Thoracic aorta (tissue), 2 donors: Measurements from ENCODE around the gene GTF2I. TPM values are rescaled to one million over a fixed set of nuclear protein-coding genes. Genes with fewer than 3 reads are reported as not detected.
"Not testable (repeated sequence)": the region's sequence is repeated elsewhere in the genome, so short reads cannot be mapped to it uniquely, and the experiment has no call there.

ENCODE experiments used
- ATAC-seq: fragments of 150-250 bp; one replicate; pipeline ENCODE4 v1.8.0; 2017; ENCODE audit warnings: low read depth; ENCODE audit not compliant: insufficient number of reproducible peaks, low FRiP score
- DNase-seq: peaks from one replicate; pipeline ENCODE4 v3.0.0-alpha.2; 2020; ENCODE audit warnings: low spot score
- H3K27ac ChIP-seq, 2 donors: fragments of 200-600 bp; sonication (generic); 1 replicate in 1 of 2; 2 replicates in 1 of 2; pipeline ENCODE4 v1.5.1; 2016; ENCODE audit warnings: mild to moderate bottlenecking in 2 of 2, moderate library complexity in 2 of 2
- H3K27me3 ChIP-seq: fragments of 200-600 bp; sonication (generic); replicated peaks from 2 replicates; pipeline ENCODE4 v1.6.0; 2016; ENCODE audit warnings: mild to moderate bottlenecking; ENCODE audit not compliant: insufficient read depth
- H3K36me3 ChIP-seq: fragments of 200-600 bp; sonication (generic); one replicate; pipeline ENCODE4 v1.5.1; 2016
- H3K4me1 ChIP-seq, 2 donors: fragments of 200-600 bp; sonication (generic); 1 replicate in 1 of 2; 2 replicates in 1 of 2; pipeline versions ENCODE4 v1.5.1 to v1.6.0; 2016; ENCODE audit warnings: low read depth in 2 of 2, mild to moderate bottlenecking in 1 of 2; ENCODE audit not compliant: control insufficient read depth in 1 of 2
- H3K4me3 ChIP-seq: fragments of 200-600 bp; sonication (generic); 2 replicates; pipeline ENCODE4 v1.5.1; 2016; ENCODE audit warnings: mild to moderate bottlenecking
- H3K9me3 ChIP-seq: fragments of 200-600 bp; sonication (generic); 2 replicates; pipeline ENCODE4 v1.5.1; 2016
- total RNA-seq, 2 donors: library from RNA; depleted of rRNA; stranded (reverse); fragments of >200 nt; gene quantifications; one replicate each; pipeline versions ENCODE4 v1.1.0 to v1.2.3, GENCODE V29; 2016
- TF ChIP-seq, protein P1 (sequence below): fragments of 200-600 bp; sonication (generic); IDR thresholded peaks from one replicate; pipeline ENCODE4 v1.5.1; 2019; ENCODE audit warnings: antibody characterized with exemption

Gene GTF2I
- total RNA-seq, 2 donors from 2014 or later = 107 to 157 TPM

DNA sequence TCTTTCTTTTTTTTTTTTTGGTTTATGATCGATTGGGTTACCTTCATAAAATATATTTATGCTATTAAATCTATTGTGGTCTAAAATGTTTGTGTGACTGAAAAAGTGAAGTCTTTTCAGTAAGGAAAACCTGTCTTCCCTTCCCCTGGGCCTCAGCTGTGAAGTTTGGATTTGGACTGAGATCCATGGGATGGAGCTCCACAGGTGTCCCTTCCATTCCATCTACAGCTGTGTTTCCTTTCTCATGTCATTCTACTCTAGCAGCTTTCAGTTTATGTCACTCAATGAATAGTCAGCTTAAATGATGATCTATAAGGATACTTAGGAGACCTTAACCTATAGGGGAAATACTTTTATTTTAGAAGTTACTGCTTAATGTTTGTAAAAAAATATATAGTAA is 68.3 kb downstream of the GTF2I start:
- Histone ChIP-seq H3K4me1 (no peaks in the 10 kb centered on the region), H3K36me3 (peaks cover 13% of the 10 kb centered on the region), H3K27ac (no peak overlapping the region), H3K4me3 (no peak overlapping the region), H3K9me3 (no peaks in the 10 kb centered on the region), H3K27me3 (no peaks in the 10 kb centered on the region)
- TF ChIP-seq, protein P1, sequence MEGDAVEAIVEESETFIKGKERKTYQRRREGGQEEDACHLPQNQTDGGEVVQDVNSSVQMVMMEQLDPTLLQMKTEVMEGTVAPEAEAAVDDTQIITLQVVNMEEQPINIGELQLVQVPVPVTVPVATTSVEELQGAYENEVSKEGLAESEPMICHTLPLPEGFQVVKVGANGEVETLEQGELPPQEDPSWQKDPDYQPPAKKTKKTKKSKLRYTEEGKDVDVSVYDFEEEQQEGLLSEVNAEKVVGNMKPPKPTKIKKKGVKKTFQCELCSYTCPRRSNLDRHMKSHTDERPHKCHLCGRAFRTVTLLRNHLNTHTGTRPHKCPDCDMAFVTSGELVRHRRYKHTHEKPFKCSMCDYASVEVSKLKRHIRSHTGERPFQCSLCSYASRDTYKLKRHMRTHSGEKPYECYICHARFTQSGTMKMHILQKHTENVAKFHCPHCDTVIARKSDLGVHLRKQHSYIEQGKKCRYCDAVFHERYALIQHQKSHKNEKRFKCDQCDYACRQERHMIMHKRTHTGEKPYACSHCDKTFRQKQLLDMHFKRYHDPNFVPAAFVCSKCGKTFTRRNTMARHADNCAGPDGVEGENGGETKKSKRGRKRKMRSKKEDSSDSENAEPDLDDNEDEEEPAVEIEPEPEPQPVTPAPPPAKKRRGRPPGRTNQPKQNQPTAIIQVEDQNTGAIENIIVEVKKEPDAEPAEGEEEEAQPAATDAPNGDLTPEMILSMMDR = no peak
- ATAC-seq (no peak), DNase-seq (no peak)

DNA sequence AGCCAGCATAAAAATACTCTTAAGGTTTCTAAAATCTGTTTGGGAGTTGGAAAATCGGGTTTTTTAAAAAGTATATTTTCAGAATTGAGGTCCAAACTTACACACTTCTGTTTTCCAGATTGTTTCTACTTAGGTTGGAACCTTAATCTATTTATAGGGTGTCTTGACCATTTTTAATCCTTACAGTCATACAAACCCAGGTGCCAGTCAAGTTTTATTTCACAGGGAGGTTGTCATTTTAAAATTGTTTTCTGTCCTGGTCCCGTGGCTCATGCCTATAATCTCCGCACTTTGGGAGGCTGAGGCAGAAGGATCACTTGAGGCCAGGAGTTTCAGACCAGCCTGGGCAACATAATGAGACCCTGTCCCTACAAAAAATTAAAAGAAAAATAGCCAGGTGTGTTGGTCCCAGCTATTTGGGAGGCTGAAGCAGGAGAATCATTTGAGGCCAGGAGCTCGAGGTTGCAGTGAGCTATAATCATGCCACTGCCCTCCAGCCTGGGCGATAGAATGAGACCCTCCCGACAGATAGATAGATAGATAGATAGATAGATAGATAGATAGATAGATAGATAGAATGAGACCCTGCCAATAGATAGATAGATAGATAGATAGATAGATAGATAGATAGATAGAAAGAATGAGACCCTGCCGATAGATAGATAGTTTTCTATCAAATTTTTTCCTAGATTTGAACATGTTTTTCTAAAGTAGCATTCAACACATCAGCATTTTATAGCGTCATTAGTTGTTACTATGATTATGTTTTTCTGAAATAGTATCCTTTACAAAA is 69.0 kb downstream of the GTF2I start:
- no peak for ATAC-seq
- H3K36me3 ChIP-seq = peaks cover 10% of the 10 kb centered on the region

DNA sequence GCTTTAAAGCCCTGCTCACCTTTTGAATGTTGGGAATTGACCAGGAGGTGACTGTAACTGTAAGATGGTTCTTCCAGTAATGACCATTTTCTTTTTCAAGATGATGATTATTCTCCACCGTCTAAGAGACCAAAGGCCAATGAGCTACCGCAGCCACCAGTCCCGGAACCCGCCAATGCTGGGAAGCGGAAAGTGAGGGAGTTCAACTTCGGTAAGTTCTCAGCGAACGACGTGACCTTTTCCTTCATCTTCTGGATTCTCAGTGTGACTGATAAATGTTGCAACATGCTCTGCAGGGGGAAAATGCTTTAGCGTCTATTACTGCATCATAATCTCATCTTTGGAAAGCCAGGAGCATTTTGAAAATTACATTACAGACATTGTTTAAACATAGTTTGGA is 71.2 kb downstream of the GTF2I start:
- not testable (repeated sequence) for H3K36me3 ChIP-seq, H3K4me3 ChIP-seq, ATAC-seq, H3K9me3 ChIP-seq, H3K27me3 ChIP-seq, DNase-seq, H3K27ac ChIP-seq, H3K4me1 ChIP-seq

More for the DNA sequence above, 69.0 kb downstream of the GTF2I start:
- H3K27me3 ChIP-seq = no peaks in the 10 kb centered on the region
- H3K9me3 ChIP-seq = no peaks in the 10 kb centered on the region
- no peak for DNase-seq
- H3K27ac ChIP-seq = no peak overlapping the region
- TF ChIP-seq, protein P1 = no peak
- no peaks in the 10 kb centered on the region for H3K4me1 ChIP-seq
- no peak overlapping the region for H3K4me3 ChIP-seq

DNA sequence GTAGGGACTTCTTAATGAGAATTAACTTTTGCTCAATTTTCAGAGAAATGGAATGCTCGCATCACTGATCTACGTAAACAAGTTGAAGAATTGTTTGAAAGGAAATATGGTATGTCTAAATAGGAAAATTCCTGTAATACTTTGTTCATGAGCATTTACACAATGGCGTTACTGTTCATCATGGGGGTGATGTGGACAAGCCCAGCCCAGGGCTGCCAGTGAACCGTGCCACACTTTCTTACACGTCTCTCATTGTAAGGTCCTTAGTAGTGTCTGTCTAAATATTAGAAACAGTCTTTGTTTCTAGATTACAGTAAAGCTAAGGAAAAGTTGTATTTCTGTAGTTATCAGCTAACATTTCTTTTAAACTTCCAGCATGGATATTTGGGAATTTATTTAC is 72.7 kb downstream of the GTF2I start:
- H3K27ac ChIP-seq, H3K4me3 ChIP-seq, ATAC-seq, DNase-seq, H3K9me3 ChIP-seq, H3K4me1 ChIP-seq, H3K36me3 ChIP-seq, H3K27me3 ChIP-seq: not testable (repeated sequence)

DNA sequence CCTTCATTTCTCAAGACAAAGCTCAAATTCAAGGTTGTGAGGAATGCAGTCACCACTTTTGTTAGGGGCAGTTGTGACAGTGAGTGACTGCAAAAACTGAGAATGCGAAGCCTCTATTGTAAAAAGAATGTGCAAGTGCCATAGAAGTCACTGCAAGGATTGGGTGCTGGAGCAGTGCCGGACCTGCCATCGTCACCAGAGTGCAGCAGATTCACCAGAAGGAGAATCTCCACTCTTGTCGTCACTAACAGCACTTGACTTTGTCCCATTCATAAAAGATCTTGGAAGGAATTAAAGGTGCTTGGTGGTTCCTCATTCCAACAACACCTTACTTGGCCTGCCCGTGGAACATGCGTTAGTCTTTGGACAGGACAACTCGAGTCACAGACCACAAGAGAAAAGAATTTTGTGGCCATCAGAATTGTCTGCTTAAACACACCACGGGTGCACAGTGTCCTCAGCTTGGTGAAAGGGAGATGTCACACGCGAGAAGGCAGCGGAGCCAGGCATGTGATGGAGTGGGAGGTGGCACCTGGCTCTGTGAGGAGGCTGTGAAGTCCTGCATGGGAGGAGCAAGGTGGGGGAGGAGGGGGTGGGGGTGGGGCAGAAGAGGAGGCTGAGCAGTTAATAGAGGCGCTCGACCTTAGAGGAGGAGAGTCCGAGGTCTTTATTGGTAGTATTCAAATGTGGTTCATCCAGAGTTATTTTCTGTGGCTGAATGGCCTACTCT is 82.6 kb downstream of the GTF2I start:
- not testable (repeated sequence) for H3K27me3 ChIP-seq, H3K9me3 ChIP-seq, DNase-seq

DNA sequence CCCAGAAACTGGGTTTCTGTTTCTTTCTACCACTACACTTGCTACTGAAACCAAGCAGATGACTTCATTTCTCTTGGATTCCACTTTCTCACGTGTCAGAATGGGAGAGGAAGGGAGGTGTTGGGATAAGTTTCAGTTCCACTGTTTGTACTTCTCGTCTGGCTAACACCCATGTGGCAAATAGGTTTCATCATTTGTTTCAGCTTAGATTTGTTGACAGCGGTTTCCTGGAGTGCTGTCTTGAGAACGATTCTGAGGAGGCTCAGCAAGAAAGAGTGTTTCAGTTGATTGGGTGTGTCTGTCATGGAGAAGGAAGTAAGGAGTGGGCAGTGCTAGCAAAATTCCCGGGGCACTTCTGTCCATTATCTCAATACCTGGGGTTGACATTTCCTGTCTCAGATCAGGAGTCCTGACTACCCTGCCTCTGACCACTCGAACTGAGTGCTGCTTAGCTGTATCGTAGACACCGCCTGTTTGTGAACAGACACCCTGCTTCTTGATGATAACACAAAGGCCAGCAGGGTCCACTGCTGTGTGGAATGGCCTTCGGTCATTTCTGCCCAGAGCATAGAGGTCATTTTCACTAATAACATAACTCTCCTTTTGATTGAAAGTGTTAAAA is 86.5 kb downstream of the GTF2I start:
- not testable (repeated sequence) for H3K9me3 ChIP-seq, H3K36me3 ChIP-seq, ATAC-seq, H3K27ac ChIP-seq, H3K4me1 ChIP-seq, H3K27me3 ChIP-seq, H3K4me3 ChIP-seq, DNase-seq

More for the DNA sequence above, 82.6 kb downstream of the GTF2I start:
- not testable (repeated sequence) for H3K27ac ChIP-seq, ATAC-seq, H3K36me3 ChIP-seq, H3K4me3 ChIP-seq, H3K4me1 ChIP-seq

DNA sequence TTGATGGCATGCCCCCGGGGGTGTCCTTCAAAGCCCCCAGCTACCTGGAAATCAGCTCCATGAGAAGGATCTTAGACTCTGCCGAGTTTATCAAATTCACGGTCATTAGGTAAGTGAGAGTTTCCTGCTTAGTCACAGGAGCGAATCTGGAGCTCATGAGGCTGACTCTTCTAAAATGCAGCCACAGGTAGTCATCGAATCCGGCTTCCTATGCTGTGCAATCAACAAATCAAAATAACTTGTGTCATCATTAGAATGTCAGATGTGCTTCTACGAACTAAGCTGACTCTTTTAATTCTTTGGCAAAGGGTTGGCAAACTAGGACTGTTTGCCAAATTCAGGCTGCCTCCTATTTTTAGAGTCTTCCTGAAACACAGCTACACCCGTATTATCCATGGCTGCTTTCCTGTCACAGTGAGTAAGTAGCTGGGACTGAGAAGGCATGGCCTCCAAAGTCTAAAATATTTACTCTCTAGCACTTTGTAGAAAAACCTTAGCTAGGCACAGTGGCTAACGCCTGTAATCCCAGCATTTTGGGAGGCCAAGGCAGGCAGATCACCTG is 96.5 kb downstream of the GTF2I start:
- not testable (repeated sequence) for H3K36me3 ChIP-seq, H3K9me3 ChIP-seq, H3K4me1 ChIP-seq, H3K27me3 ChIP-seq, DNase-seq, H3K27ac ChIP-seq, H3K4me3 ChIP-seq
- peak; percentile 93 for ATAC-seq

DNA sequence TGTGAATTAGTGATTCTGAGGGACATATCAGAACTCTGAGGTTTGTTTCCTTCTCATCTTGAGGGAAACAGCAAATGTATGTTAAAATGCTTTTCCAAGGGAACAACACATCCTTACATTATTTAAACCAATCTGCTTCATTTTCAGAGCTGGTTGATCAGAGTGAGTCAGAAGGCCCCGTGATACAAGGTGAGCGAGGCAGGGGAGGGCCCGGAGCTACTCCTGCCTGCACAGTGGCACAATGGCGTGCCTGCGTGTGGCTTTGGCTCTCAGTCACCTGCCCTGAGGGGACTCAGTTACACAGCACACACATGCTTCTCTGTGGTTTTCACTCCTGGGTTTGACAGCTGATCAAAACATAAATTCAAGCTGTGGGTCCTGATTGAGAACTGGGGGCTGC is 99.2 kb downstream of the GTF2I start:
- not testable (repeated sequence) for H3K27ac ChIP-seq, H3K9me3 ChIP-seq, H3K27me3 ChIP-seq, H3K4me3 ChIP-seq, H3K4me1 ChIP-seq, DNase-seq, ATAC-seq, H3K36me3 ChIP-seq

DNA sequence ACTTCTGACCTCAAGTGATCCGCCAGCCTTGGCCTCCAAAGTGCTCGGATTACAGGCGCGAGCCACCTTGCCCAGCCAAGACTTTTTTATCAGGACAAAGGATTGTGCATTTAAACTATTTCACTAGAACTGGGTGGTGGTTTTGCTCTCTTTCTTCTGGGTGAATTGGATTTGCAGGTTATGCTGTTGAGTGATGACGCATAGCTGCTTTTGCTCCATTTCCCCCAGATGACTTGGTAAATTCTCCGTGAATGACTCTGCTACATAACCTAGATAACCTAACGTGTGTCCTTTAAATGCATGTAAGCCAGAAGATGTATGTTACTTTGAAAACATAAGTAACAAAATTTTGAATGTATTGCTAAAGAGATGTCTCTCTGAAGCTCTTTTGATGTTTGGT is 100.8 kb downstream of the GTF2I start:
- H3K9me3 ChIP-seq, H3K4me3 ChIP-seq, DNase-seq, H3K36me3 ChIP-seq, H3K27ac ChIP-seq, H3K27me3 ChIP-seq, ATAC-seq, H3K4me1 ChIP-seq: not testable (repeated sequence)

DNA sequence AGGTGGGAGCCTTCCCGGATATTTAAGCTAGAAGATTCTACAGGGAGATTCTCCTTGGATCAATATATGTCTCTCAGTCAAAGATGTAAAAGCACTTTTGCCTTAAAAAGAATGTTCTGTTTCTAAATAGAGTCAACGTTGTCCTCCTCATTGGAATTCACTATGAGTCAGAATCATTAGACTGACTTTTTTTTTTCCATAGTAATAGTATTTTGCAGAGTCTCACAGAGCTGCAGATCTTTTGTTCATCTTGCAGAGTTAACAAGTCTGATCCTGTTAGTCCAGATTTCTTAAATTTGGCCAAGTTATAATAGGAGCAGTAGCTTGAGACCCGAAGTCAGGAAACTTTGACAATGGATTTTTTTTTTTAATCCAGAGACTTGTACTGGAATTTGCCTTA is 101.5 kb downstream of the GTF2I start:
- not testable (repeated sequence) for H3K4me3 ChIP-seq, DNase-seq, H3K36me3 ChIP-seq, ATAC-seq, H3K4me1 ChIP-seq, H3K9me3 ChIP-seq, H3K27me3 ChIP-seq, H3K27ac ChIP-seq
